BJ (cell line): ENCODE results near the gene CDC5L. TPM values are rescaled to one million over a fixed set of nuclear protein-coding genes. Genes with fewer than 3 reads are reported as not detected.
"Not testable (repeated sequence)": the region's sequence is repeated elsewhere in the genome, so short reads cannot be mapped to it uniquely, and the experiment has no call there.

Experiments used
- CTCF ChIA-PET: fragments of 350-600 bp; formaldehyde crosslinking; extraction: SDS; loops from one replicate; lab custom pipeline; 2021; ENCODE audit warnings: antibody characterized with exemption, inconsistent platforms; lab: Yijun Ruan, JAX
- POLR2A ChIA-PET: fragments of 300-600 bp; sonication (Branson Sonifier 250); formaldehyde crosslinking; extraction: SDS; loops from one replicate; lab custom pipeline; 2021; ENCODE audit warnings: antibody characterized with exemption; lab: Charles Lee
- DNase-seq: peaks from one replicate; pipeline ENCODE4 v3.0.0-alpha.2; 2011; ENCODE audit warnings: low read depth
- H3K27me3 ChIP-seq: 2 replicates; pipeline ENCODE4 v1.6.0; 2011; ENCODE audit warnings: low read length; ENCODE audit not compliant: control insufficient read depth, insufficient read depth
- H3K36me3 ChIP-seq: 2 replicates; pipeline ENCODE4 v1.5.1; 2011; ENCODE audit warnings: low read length; ENCODE audit not compliant: control insufficient read depth, insufficient read depth
- H3K4me3 ChIP-seq: 2 replicates; pipeline ENCODE4 v1.5.1; 2011; ENCODE audit warnings: low read depth, mild to moderate bottlenecking, control low read depth, low read length
- polyA plus RNA-seq: library from polyadenylated mRNA; depleted of rRNA; stranded (reverse); fragments of >200 nt; gene quantifications from 2 replicates; pipeline ENCODE4 v1.2.3, GENCODE V29; 2011
- TF ChIP-seq, protein P1 (sequence below): IDR thresholded peaks from 2 replicates; pipeline ENCODE4 v1.5.1; 2011; ENCODE audit warnings: low read depth, mild to moderate bottlenecking, control low read depth, inconsistent platforms, low read length, moderate library complexity; ENCODE audit not compliant: insufficient read depth

The CDC5L gene
- polyA plus RNA-seq, 1 experiment, result 7.6 TPM

DNA sequence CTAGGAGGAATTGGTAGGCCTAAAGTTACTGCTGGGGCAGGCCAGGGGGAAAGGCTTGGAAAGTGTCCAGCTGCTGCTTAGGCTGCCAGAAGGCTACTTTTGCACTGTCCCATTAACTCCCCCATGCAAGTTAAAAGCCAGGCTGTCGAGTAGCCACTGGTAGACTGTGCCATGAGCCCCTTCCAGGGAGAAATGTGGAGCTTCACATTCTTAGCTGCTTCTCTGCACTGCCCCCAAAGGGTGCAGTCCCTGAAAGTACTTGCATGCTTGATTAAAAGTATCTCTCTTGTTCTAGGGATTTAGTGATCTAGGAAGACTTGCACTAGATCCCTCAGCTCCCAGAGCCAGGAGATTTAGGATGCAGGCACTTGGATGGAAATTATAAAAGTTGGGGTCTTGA is 57.3 kb downstream of the CDC5L start:
- no peak overlapping the region for H3K4me3 ChIP-seq
- ChIA-PET POLR2A (no interaction called here), CTCF (interaction anchor here (1.2 to 3.5 kb wide), 3 partner anchors 11 to 16 kb away, joined by 4 to 18 read pairs (median 11); no protein-coding TSS in a partner anchor)
- TF ChIP-seq, protein P1, sequence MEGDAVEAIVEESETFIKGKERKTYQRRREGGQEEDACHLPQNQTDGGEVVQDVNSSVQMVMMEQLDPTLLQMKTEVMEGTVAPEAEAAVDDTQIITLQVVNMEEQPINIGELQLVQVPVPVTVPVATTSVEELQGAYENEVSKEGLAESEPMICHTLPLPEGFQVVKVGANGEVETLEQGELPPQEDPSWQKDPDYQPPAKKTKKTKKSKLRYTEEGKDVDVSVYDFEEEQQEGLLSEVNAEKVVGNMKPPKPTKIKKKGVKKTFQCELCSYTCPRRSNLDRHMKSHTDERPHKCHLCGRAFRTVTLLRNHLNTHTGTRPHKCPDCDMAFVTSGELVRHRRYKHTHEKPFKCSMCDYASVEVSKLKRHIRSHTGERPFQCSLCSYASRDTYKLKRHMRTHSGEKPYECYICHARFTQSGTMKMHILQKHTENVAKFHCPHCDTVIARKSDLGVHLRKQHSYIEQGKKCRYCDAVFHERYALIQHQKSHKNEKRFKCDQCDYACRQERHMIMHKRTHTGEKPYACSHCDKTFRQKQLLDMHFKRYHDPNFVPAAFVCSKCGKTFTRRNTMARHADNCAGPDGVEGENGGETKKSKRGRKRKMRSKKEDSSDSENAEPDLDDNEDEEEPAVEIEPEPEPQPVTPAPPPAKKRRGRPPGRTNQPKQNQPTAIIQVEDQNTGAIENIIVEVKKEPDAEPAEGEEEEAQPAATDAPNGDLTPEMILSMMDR, result no peak
- H3K27me3 ChIP-seq, result no peaks in the 10 kb centered on the region
- DNase-seq, result no peak
- 0 out of 2 replicates have a peak, but pooled peaks cover 2% of the 10 kb centered on the region for H3K36me3 ChIP-seq

DNA sequence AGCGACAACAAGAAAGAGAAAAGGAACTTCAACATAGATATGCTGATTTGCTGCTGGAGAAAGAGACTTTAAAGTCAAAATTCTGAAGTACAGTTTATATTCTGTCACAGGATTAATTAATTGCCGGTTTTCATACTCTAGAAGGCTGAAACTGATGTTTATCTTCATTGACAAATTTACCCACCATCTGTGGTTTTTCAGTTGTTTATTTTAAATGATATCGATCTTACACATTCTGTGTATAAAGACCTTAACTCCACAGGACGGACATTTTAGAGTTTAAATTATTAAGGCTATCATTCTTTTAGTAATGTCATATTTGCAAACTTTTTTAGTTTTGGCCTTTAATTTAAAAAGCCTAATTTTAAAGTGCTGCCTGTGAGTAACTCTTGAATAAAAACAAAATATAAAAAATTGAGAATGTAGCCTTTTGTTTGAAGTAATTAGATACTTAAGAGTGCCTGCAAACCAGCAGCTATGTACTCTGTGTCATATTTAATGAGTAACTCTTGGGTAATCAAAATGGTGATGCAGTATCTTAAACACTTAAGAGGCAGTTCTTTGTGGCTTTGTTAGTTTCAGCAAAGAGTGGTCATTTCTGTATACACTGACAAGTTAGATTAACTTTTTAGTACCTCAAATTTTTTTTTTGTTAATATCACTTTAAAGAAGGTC is 59.3 kb downstream of the CDC5L start:
- CTCF ChIA-PET, result interaction anchor here (0.5 to 2.8 kb wide), 7 partner anchors 9 to 41 kb away, joined by 3 to 17 read pairs (median 4); no protein-coding TSS in a partner anchor
- DNase-seq, result peak; percentile 73
- POLR2A ChIA-PET, result no interaction called here

DNA sequence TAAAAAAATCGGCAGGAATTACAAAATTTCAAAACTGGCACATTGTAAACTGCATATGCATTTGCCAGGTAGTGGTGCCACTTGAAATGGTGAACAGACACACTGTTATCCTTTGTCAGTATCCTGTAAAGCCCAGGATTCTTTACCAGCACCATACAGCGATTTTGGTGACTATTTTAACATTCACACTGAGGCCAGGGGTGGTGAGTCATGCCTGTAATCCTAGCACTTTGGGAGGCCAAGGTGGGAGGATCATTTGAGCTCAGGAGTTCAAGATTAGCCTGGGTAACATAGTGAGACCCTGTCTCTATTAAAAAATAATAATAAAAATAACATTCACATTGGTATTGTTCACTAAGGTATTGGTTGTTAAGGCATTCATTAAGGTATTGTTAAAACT is 61.7 kb downstream of the CDC5L start:
- H3K36me3 ChIP-seq, DNase-seq, H3K4me3 ChIP-seq, H3K27me3 ChIP-seq, POLR2A ChIA-PET, CTCF ChIA-PET: not testable (repeated sequence)

More for the DNA sequence above, 59.3 kb downstream of the CDC5L start:
- H3K4me3 ChIP-seq, result no peak overlapping the region
- H3K27me3 ChIP-seq, result no peaks in the 10 kb centered on the region
- H3K36me3 ChIP-seq, result 0 out of 2 replicates have a peak, but pooled peaks cover 2% of the 10 kb centered on the region
- TF ChIP-seq, protein P1, result no peak

GRCh38 chr6:44451803-44452695 is 64.5 kb downstream of the CDC5L start:
- ChIA-PET POLR2A (interaction anchor here (0.6 kb wide), 1 partner anchor 13 kb away, joined by 3 read pairs; no protein-coding TSS in a partner anchor), CTCF (interaction anchor here (0.8 kb wide), 1 partner anchor 50 kb away, joined by 3 read pairs; no protein-coding TSS in a partner anchor)
- Histone ChIP-seq H3K4me3 (no peak overlapping the region), H3K27me3 (no peaks in the 10 kb centered on the region), H3K36me3 (peaks cover 1% of the 10 kb centered on the region)
- no peak for DNase-seq
- TF ChIP-seq, protein P1, result no peak

DNA sequence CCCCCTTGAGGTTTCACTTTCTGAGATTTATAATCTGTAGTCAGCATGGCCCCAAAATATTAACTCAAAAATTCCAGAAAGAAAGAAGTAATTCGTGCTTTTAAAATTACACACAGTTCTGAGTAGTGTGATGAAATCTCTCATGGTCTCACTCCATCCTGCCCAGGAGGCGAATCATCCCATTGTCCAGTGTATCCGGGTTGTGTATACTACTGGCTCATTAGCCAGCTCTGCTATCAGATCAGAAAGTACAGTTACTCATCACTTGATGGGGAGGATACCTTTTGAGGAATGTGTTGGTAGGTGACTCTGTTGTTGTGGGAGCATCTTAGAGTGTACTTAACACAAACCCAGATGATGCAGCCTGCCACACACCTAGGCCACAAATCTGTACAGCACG is 65.2 kb downstream of the CDC5L start:
- no peaks in the 10 kb centered on the region for H3K27me3 ChIP-seq
- TF ChIP-seq, protein P1, result no peak
- no peak overlapping the region for H3K4me3 ChIP-seq
- ChIA-PET POLR2A (interaction anchor here (0.6 to 1.1 kb wide), 2 partner anchors 13 to 1153 kb away, joined by 3 read pairs; no protein-coding TSS in a partner anchor), CTCF (interaction anchor here (0.8 to 1.3 kb wide), 4 partner anchors 10 to 50 kb away, joined by 3 to 5 read pairs (median 3); no protein-coding TSS in a partner anchor)
- H3K36me3 ChIP-seq, result peaks cover 1% of the 10 kb centered on the region
- peak; percentile 41 for DNase-seq
